ENCODE results near the gene SURF6. TPM values are rescaled to one million over a fixed set of nuclear protein-coding genes. Genes with fewer than 3 reads are reported as not detected.
"Not testable (repeated sequence)": the region's sequence is repeated elsewhere in the genome, so short reads cannot be mapped to it uniquely, and the experiment has no call there.

The SURF6 gene
- total RNA-seq, 4 donors from 2014 or later: 16.1 to 41.2 (median 26.8) TPM

GRCh38 chr9:133294257-133294656 is 41.7 kb downstream of the SURF6 start:
- H3K36me3 ChIP-seq: no peaks in the 10 kb centered on the region
- no peak overlapping the region for H3K27ac ChIP-seq
- H3K4me1 ChIP-seq: no peaks in the 10 kb centered on the region
- no peak for DNase-seq
- no peaks in the 10 kb centered on the region for H3K27me3 ChIP-seq
- H3K9me3 ChIP-seq: peaks cover 0 to 13% (median 0%) of the 10 kb centered on the region in 4 donors
- TF ChIP-seq POLR2A (IDR thresholded peaks at IDR 0.05) (no peak), CTCF (IDR thresholded peaks at IDR 0.05) (no peak)
- H3K4me3 ChIP-seq: no peak overlapping the region

GRCh38 chr9:133290751-133291302 is 45.2 kb downstream of the SURF6 start:
- TF ChIP-seq CTCF (IDR thresholded peaks at IDR 0.05): no peak
- no peak for TF ChIP-seq POLR2A (IDR thresholded peaks at IDR 0.05)
- no peaks in the 10 kb centered on the region for H3K36me3 ChIP-seq
- H3K27ac ChIP-seq: no peak overlapping the region
- H3K4me3 ChIP-seq: no peak overlapping the region
- no peaks in the 10 kb centered on the region for H3K27me3 ChIP-seq
- DNase-seq: no peak
- H3K9me3 ChIP-seq: peaks cover 0 to 13% (median 0%) of the 10 kb centered on the region in 4 donors
- no peaks in the 10 kb centered on the region for H3K4me1 ChIP-seq

- DNase-seq: peak in 1 of 3 donors; percentile 25
- H3K4me1 ChIP-seq: peaks cover 0 to 10% (median 2%) of the 10 kb centered on the region in 4 donors
- no peaks in the 10 kb centered on the region for H3K36me3 ChIP-seq
- no peaks in the 10 kb centered on the region for H3K27me3 ChIP-seq
- no peak overlapping the region for H3K4me3 ChIP-seq
- no peak overlapping the region for H3K27ac ChIP-seq
- TF ChIP-seq POLR2A (IDR thresholded peaks at IDR 0.05) (no peak), CTCF (IDR thresholded peaks at IDR 0.05) (no peak)
- H3K9me3 ChIP-seq: peaks cover 0 to 13% (median 0%) of the 10 kb centered on the region in 4 donors
Observed at GRCh38 chr9:133286523-133286922, 49.5 kb downstream of the SURF6 start.

GRCh38 chr9:133285252-133285775 is 50.7 kb downstream of the SURF6 start:
- Histone ChIP-seq H3K4me3 (no peak overlapping the region), H3K27ac (no peak overlapping the region), H3K4me1 (peaks cover 0 to 19% (median 3%) of the 10 kb centered on the region in 4 donors), H3K36me3 (no peaks in the 10 kb centered on the region), H3K9me3 (peaks cover 0 to 6% (median 0%) of the 10 kb centered on the region in 4 donors), H3K27me3 (no peaks in the 10 kb centered on the region)
- DNase-seq: peak in 1 of 3 donors; percentile 46
- no peak for TF ChIP-seq CTCF (IDR thresholded peaks at IDR 0.05)
- TF ChIP-seq POLR2A (IDR thresholded peaks at IDR 0.05): no peak

- Histone ChIP-seq H3K9me3 (no peaks in the 10 kb centered on the region), H3K27ac (no peak overlapping the region), H3K4me3 (no peak overlapping the region), H3K27me3 (no peaks in the 10 kb centered on the region), H3K4me1 (peaks cover 0 to 25% (median 3%) of the 10 kb centered on the region in 4 donors), H3K36me3 (no peaks in the 10 kb centered on the region)
- DNase-seq: peak in 1 of 3 donors; percentile 28
- TF ChIP-seq POLR2A (IDR thresholded peaks at IDR 0.05): no peak
- TF ChIP-seq CTCF (IDR thresholded peaks at IDR 0.05): no peak
Observed at GRCh38 chr9:133284362-133284761, 51.6 kb downstream of the SURF6 start.

- H3K27me3 ChIP-seq: not testable (repeated sequence)
Observed at GRCh38 chr9:133283255-133284032, 52.5 kb downstream of the SURF6 start.

More at GRCh38 chr9:133283255-133284032, 52.5 kb downstream of the SURF6 start:
- H3K4me1 ChIP-seq: peaks cover 0 to 25% (median 3%) of the 10 kb centered on the region in 4 donors
- not testable (repeated sequence) for H3K27ac ChIP-seq, H3K9me3 ChIP-seq, H3K36me3 ChIP-seq, H3K4me3 ChIP-seq
- DNase-seq: peak in 1 of 3 donors; percentile 21
